ENCODE data around the gene GOLGA6A.

GOLGA6A gene

GRCh38 chr15:74050556-74051234 is 31.7 kb downstream of the GOLGA6A start:
- Mint-ChIP-seq H3K9me3 (no peaks in the 10 kb centered on the region), H3K36me3 (ENCODE audit: low read depth) (no peaks in the 10 kb centered on the region), H3K27ac (no peak overlapping the region), H3K27me3 (no peaks in the 10 kb centered on the region), H3K4me1 (ENCODE audit: low read depth) (peaks cover 18% of the 10 kb centered on the region), H3K4me3 (no peak overlapping the region)
- DNase-seq: no peak

GRCh38 chr15:74050127-74050526 is 32.2 kb downstream of the GOLGA6A start:
- no peak for DNase-seq
- Mint-ChIP-seq H3K27ac (no peak overlapping the region), H3K4me1 (ENCODE audit: low read depth) (peaks cover 18% of the 10 kb centered on the region), H3K4me3 (no peak overlapping the region), H3K36me3 (ENCODE audit: low read depth) (peaks cover 4% of the 10 kb centered on the region), H3K9me3 (no peaks in the 10 kb centered on the region), H3K27me3 (no peaks in the 10 kb centered on the region)

GRCh38 chr15:74046275-74046674 is 36.1 kb downstream of the GOLGA6A start:
- Mint-ChIP-seq H3K27ac (no peak overlapping the region), H3K36me3 (ENCODE audit: low read depth) (peaks cover 17% of the 10 kb centered on the region), H3K27me3 (no peaks in the 10 kb centered on the region), H3K4me3 (no peak overlapping the region), H3K4me1 (ENCODE audit: low read depth) (peaks cover 8% of the 10 kb centered on the region), H3K9me3 (no peaks in the 10 kb centered on the region)
- no peak for DNase-seq

- Mint-ChIP-seq H3K36me3 (ENCODE audit: low read depth) (peaks cover 17% of the 10 kb centered on the region), H3K4me3 (no peak overlapping the region), H3K27me3 (no peaks in the 10 kb centered on the region), H3K4me1 (ENCODE audit: low read depth) (peaks cover 8% of the 10 kb centered on the region), H3K9me3 (no peaks in the 10 kb centered on the region), H3K27ac (no peak overlapping the region)
- no peak for DNase-seq
Measured at GRCh38 chr15:74045636-74046274, 36.6 kb downstream of the GOLGA6A start.

GRCh38 chr15:74045184-74045583 is 37.2 kb downstream of the GOLGA6A start:
- no peaks in the 10 kb centered on the region for H3K27me3 Mint-ChIP-seq
- H3K27ac Mint-ChIP-seq: peak overlapping the region; percentile 37
- no peaks in the 10 kb centered on the region for H3K9me3 Mint-ChIP-seq
- no peak for DNase-seq
- peaks cover 17% of the 10 kb centered on the region for H3K36me3 Mint-ChIP-seq (ENCODE audit: low read depth)
- peaks cover 8% of the 10 kb centered on the region for H3K4me1 Mint-ChIP-seq (ENCODE audit: low read depth)
- H3K4me3 Mint-ChIP-seq: no peak overlapping the region

- no peak for DNase-seq
- peaks cover 17% of the 10 kb centered on the region for H3K36me3 Mint-ChIP-seq (ENCODE audit: low read depth)
- no peak overlapping the region for H3K4me3 Mint-ChIP-seq
- peaks cover 8% of the 10 kb centered on the region for H3K4me1 Mint-ChIP-seq (ENCODE audit: low read depth)
- H3K27me3 Mint-ChIP-seq: no peaks in the 10 kb centered on the region
- no peaks in the 10 kb centered on the region for H3K9me3 Mint-ChIP-seq
- no peak overlapping the region for H3K27ac Mint-ChIP-seq
Measured at GRCh38 chr15:74044267-74045110, 37.9 kb downstream of the GOLGA6A start.

- DNase-seq: no peak
- peaks cover 8% of the 10 kb centered on the region for H3K4me1 Mint-ChIP-seq (ENCODE audit: low read depth)
- H3K36me3 Mint-ChIP-seq (ENCODE audit: low read depth): peaks cover 17% of the 10 kb centered on the region
- no peaks in the 10 kb centered on the region for H3K27me3 Mint-ChIP-seq
- peak overlapping the region; percentile 3 for H3K27ac Mint-ChIP-seq
- no peaks in the 10 kb centered on the region for H3K9me3 Mint-ChIP-seq
- no peak overlapping the region for H3K4me3 Mint-ChIP-seq
Measured at GRCh38 chr15:74043425-74044266, 38.7 kb downstream of the GOLGA6A start.

DNA sequence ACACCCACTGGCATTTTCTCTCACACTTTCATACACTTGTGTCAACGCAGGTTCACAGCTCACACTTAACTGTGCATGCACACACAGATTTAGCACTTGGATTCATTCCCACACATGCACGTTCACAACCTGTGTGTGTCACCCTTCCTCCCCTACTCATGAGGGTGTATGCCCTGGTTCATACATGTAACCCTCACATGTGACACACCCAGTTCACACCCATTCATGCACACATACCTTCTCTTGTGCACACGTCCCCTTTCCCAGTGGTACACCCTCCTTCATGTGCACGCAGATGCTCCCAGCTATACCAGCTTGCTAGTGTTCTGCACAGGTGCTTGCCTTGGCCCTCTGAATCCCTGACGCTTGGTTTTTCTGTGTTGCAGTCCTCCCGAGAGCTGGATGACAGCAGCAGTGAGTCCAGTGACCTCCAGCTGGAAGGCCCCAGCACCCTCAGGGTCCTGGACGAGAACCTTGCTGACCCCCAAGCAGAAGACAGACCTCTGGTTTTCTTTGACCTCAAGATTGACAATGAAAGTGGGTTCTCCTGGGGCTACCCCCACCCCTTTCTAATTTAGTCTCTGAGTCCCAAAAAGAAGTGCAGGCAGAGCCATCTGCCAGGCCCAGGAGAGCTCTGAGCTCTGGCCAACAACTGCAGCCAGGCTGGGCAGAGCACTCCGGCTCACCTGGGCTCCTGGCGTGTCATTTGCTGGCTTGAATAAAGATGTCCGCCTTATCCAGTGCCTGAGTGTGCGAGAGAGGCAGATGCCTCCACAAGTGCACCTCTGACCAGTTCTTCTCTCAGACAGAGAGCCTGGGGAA is 39.5 kb downstream of the GOLGA6A start:
- no peaks in the 10 kb centered on the region for H3K9me3 Mint-ChIP-seq
- H3K4me3 Mint-ChIP-seq: no peak overlapping the region
- no peak for DNase-seq
- peak overlapping the region; percentile 1 for H3K27ac Mint-ChIP-seq
- no peaks in the 10 kb centered on the region for H3K27me3 Mint-ChIP-seq
- peaks cover 3% of the 10 kb centered on the region for H3K4me1 Mint-ChIP-seq (ENCODE audit: low read depth)
- H3K36me3 Mint-ChIP-seq (ENCODE audit: low read depth): peaks cover 20% of the 10 kb centered on the region

DNA sequence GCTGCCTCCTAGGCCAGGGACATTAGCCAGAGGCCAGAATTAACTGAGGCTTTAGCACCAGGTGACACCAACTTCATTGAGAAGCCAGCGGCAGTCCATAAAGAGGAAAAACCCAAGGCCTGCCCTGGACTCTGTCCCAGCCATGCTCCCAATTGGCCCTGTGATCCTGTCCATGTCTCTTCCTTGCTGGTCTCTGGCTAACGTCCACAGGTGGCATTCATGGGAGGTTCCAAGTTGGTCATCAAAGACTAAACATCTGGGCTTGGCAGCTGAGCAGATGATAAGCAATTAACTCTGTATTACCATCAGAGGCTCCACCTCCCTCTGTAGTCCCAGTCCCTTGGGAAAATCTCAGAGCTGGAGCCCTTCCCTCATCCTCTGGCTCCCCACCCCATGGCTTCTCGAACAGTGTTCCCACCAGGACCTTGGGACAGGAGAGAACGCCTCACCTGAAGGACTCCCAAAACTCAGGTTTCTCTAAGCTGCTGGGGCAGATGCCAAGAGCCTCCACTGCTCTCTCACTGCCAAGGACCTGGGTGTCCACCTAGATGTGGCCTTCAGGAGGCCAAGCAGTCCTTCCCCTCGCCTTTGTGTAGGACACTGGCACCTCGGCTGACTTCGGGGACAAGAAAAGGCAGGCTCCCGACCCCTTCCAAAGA is 40.4 kb downstream of the GOLGA6A start:
- no peak for DNase-seq
- no peaks in the 10 kb centered on the region for H3K4me1 Mint-ChIP-seq (ENCODE audit: low read depth)
- no peaks in the 10 kb centered on the region for H3K9me3 Mint-ChIP-seq
- H3K36me3 Mint-ChIP-seq (ENCODE audit: low read depth): peaks cover 29% of the 10 kb centered on the region
- no peak overlapping the region for H3K4me3 Mint-ChIP-seq
- H3K27ac Mint-ChIP-seq: peak overlapping the region; percentile 2
- H3K27me3 Mint-ChIP-seq: no peaks in the 10 kb centered on the region

DNA sequence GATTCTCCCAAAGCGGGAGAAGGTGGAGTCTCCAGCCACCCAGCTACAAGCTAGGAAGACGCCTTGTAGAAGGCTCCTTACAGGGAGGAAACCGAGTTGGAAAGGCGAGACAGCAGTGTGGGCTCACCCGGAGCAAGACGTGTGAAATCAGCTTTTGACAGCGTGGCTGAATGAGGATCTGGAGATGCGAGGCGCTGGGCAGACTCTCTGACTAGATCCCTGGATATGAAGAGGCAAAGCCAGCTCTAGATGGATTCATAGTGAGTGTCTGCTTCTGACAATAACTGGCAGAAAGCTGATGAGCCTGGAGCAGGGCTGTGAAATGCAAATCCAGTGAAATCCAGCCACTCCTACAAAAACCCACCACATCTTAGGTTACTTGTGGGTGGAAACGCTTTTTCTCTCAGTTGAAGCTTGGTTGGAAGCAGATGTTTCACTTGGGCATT is 41.0 kb downstream of the GOLGA6A start:
- Mint-ChIP-seq H3K27ac (no peak overlapping the region), H3K9me3 (no peaks in the 10 kb centered on the region), H3K36me3 (ENCODE audit: low read depth) (peaks cover 34% of the 10 kb centered on the region), H3K4me1 (ENCODE audit: low read depth) (no peaks in the 10 kb centered on the region), H3K27me3 (no peaks in the 10 kb centered on the region), H3K4me3 (no peak overlapping the region)
- no peak for DNase-seq

GRCh38 chr15:74040109-74040850 is 42.1 kb downstream of the GOLGA6A start:
- Mint-ChIP-seq H3K36me3 (ENCODE audit: low read depth) (peaks cover 42% of the 10 kb centered on the region), H3K4me3 (no peak overlapping the region), H3K4me1 (ENCODE audit: low read depth) (no peaks in the 10 kb centered on the region), H3K27ac (peak overlapping the region; percentile 15), H3K9me3 (no peaks in the 10 kb centered on the region), H3K27me3 (no peaks in the 10 kb centered on the region)
- DNase-seq: no peak

DNA sequence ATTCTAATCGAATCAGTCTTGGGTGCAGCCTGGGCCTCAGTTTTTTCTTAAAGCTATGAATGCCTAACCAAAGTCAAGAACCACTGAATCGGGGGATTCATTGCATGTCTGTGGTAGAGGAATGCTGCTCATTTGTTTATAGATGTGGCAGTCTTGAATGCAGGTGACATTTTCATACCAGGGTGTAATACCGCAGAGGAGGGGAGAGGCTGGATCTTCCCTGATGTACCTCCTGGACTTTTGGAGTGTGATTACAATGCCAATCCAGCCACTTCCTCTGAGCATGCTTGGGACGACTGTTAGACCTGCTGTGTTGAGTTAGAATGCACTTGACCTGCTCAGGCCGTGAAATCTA is 42.7 kb downstream of the GOLGA6A start:
- Mint-ChIP-seq H3K4me3 (no peak overlapping the region), H3K9me3 (no peaks in the 10 kb centered on the region), H3K36me3 (ENCODE audit: low read depth) (peaks cover 47% of the 10 kb centered on the region), H3K27ac (no peak overlapping the region), H3K4me1 (ENCODE audit: low read depth) (no peaks in the 10 kb centered on the region), H3K27me3 (no peaks in the 10 kb centered on the region)
- no peak for DNase-seq
